K562 (cell line): ENCODE results near the gene ACKR2.
A peak's percentile ranks its signal among the peaks of the same experiment; 100 is the strongest.

ENCODE experiments used
- ATF2 ChIP-seq: sonication (generic); formaldehyde crosslinking; IDR thresholded peaks from 2 replicates; pipeline ENCODE4 v1.8.1; 2022; ENCODE audit warnings: missing genetic modification reagents
- CTCF ChIP-seq, 3 experiments: IDR thresholded peaks in 2 of 3; conservative IDR thresholded peaks in 1 of 3; 2 replicates each; pipeline ENCODE4 v1.5.1; 2011 to 2012; ENCODE audit warnings: low read length in 3 of 3, mild to moderate bottlenecking in 3 of 3, control low read depth in 2 of 3, improper control_type of control experiment in 1 of 3, inconsistent platforms in 1 of 3, low read depth in 1 of 3, mixed read lengths in 1 of 3, moderate library complexity in 1 of 3; ENCODE audit not compliant: insufficient read depth in 2 of 3
- EP300 ChIP-seq: IDR thresholded peaks from 2 replicates; pipeline ENCODE4 v1.6.1; 2012; ENCODE audit warnings: low read length, improper control_type of control experiment
- FOXK1 ChIP-seq: sonication (generic); formaldehyde crosslinking; IDR thresholded peaks from 2 replicates; pipeline ENCODE4 v1.8.0; 2022; ENCODE audit warnings: missing genetic modification reagents, mild to moderate bottlenecking, borderline replicate concordance
- HDAC2 ChIP-seq: fragments of 450-650 bp; IDR thresholded peaks from 2 replicates; pipeline ENCODE4 v1.6.1; 2016; ENCODE audit warnings: mild to moderate bottlenecking
- POLR2A ChIP-seq: fragments of 450-650 bp; conservative IDR thresholded peaks from 2 replicates; pipeline ENCODE4 v1.6.1; 2016
- POLR2H ChIP-seq: IDR thresholded peaks from 2 replicates; pipeline ENCODE4 v1.6.1; 2016; ENCODE audit warnings: missing genetic modification characterization, low read depth, mild to moderate bottlenecking, control low read depth, missing compliant biosample characterization, moderate library complexity
- SRSF1 ChIP-seq: fragments of 200-400 bp; formaldehyde crosslinking; IDR thresholded peaks from 2 replicates; pipeline ENCODE4 v1.6.1; 2017; ENCODE audit warnings: mild to moderate bottlenecking, low read depth, low read length, moderate library complexity
- TBL1XR1 ChIP-seq, 2 experiments: IDR thresholded peaks; 2 replicates each; pipeline ENCODE4 v1.6.1; 2012; ENCODE audit warnings: improper control_type of control experiment in 2 of 2, low read length in 2 of 2, mild to moderate bottlenecking in 1 of 2
- ZBTB33 ChIP-seq: sonication (generic); formaldehyde crosslinking; IDR thresholded peaks from 2 replicates; pipeline ENCODE4 v1.8.1; 2023; ENCODE audit warnings: mild to moderate bottlenecking, missing genetic modification reagents
- ZNF280B ChIP-seq: fragments of 250-450 bp; sonication (Bioruptor Pico); IDR thresholded peaks from 2 replicates; pipeline ENCODE4 v1.5.1; 2021; ENCODE audit warnings: mild to moderate bottlenecking

- TF ChIP-seq HDAC2 (no peak), SRSF1 (no peak), ZNF280B (no peak), ZBTB33 (no peak), CTCF (IDR thresholded peaks at IDR 0.05 in 2 of 3, conservative IDR thresholded peaks at IDR 0.05 in 1 of 3; ENCODE audit: insufficient read depth in 2 of 3, low read depth in 1 of 3, low read length in 3 of 3) (no peak), FOXK1 (no peak), POLR2A (no peak), EP300 (peak; percentile 85), POLR2H (tag) (no peak), ATF2 (CRISPR knock-in tag) (no peak), TBL1XR1 (IDR thresholded peaks at IDR 0.05; ENCODE audit: low read length in 2 of 2) (peak in 1 of 2 experiments; percentile 51; a peak in 1 of 4 replicates)
Measured at GRCh38 chr3:42786212-42786611, 23.0 kb upstream of the ACKR2 start.
